SK-N-DZ (cell line): Measurements from ENCODE around the gene TMCC3. TPM values are rescaled to one million over a fixed set of nuclear protein-coding genes. Genes with fewer than 3 reads are reported as not detected.
"Not testable (repeated sequence)": the region's sequence is repeated elsewhere in the genome, so short reads cannot be mapped to it uniquely, and the experiment has no call there.

Experiments used
- DNase-seq: peaks from one replicate; pipeline ENCODE4 v3.0.0-alpha.2; 2015; ENCODE audit warnings: low spot score
- polyA plus RNA-seq, 2 experiments: library from polyadenylated mRNA; depleted of rRNA; stranded (reverse); fragments of >200 nt; gene quantifications; 2 replicates each; pipeline ENCODE4 v1.2.3, GENCODE V29; 2014

TMCC3 gene, protein sequence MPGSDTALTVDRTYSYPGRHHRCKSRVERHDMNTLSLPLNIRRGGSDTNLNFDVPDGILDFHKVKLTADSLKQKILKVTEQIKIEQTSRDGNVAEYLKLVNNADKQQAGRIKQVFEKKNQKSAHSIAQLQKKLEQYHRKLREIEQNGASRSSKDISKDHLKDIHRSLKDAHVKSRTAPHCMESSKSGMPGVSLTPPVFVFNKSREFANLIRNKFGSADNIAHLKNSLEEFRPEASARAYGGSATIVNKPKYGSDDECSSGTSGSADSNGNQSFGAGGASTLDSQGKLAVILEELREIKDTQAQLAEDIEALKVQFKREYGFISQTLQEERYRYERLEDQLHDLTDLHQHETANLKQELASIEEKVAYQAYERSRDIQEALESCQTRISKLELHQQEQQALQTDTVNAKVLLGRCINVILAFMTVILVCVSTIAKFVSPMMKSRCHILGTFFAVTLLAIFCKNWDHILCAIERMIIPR
- polyA plus RNA-seq (2014; cell fraction: cytosol; rRNA removed): 0.02 and 0.05 TPM in 2 replicates
- polyA plus RNA-seq (2014; cell fraction: nucleus; rRNA removed): not detected in 2 replicates

DNA sequence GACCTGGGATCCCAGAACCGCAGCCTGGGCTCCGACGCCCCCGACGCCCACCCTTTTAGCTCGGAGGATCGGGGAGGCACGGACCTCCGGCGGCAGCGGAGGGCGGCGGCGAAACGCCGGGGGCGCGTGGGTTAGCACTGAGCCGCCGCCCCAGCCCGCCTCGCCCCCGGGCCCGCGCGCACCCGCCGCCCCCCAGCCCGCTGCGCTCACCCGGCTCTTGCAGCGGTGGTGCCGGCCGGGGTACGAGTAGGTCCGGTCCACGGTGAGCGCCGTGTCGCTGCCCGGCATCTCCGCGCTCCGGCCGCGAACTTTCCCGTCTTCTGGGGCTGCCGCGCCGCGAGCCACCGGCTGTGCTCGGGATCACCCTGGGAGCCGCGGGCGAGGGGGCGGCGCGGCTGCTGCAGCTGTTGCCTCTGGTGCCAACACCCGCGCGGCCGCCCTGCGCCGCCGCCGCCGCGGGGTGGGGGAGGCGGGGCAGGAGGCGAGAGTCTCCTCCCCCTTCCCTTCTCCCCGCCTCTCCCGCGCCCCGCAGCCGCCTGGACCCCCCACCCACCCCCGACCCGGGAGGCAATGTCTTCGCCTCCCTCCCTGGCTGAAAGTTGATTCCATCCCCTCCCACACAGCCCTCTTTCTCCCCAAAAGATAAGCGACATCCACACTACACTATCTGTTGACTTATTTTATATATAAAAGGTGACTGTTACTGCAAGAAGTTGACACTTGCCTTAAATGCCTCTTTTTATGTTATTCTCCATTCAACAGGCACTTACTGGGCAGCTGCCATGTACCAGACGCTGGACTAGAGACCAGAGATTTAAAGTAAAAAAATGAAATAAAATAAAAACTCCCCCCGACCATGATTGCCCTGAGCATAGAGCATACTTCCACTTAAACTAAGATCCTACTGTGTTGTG, at the start of gene TMCC3:
TMCC3 (minus strand) TSS at position 415 of the 914 bp plus-strand sequence; CDS start at position 288, 127 bp downstream.
- no peak for DNase-seq

DNA sequence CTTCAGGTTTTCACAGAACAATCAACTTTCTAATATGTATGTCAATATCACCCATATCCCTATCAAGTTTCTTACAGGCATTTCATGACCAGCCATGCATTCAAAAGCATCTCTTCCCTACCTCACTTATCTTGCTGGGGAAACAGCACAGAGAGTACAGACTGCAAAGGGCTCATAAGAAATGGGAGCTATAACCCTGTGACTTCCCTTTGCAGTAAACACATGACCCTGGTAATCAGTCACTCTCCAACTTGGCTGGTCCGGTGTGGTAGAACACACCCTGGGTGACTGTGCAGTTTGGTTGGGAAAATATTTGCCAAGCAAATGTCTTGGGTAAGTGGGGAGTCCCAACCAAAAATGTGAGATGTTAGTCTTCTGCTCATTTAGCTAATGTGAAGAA, 49.4 kb upstream of the TMCC3 start:
- DNase-seq: no peak

DNA sequence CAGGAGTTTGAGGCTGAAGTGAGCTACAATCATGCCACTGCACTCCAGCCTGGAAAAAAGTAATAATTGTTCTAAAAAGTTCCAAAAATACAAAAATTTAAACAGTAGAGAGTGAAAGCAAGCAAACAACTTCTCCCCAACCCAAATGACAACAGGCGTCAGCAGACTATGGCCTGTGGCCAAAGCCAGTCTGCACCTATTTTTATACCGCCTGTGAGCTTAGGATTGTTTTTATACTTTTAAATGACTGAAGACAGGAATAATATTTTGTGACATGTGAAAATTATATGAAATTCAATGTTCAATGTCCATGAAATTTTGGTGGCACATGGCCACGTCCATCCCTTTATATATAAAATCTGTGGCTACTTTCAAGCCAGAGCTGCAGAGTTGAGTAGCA, 48.2 kb upstream of the TMCC3 start:
- DNase-seq: no peak

DNA sequence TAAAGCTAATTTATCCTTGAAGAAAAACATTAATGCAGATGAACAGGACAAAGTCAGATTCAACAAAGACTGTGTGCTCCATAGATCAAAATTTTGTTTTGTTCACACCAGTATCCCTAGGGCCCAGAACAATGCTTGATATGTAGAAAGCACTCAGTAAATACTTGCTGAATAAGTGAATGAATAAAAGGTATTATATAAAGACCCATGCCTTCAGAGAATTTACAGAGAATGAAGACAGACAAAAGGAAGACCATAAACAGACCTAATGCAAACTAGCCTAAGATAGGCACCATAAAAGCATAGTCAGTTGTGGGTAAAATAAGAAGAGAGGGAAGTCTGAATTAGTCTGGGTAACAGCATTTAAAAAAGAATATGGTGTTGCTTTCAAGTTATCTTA, 47.3 kb upstream of the TMCC3 start:
- no peak for DNase-seq

DNA sequence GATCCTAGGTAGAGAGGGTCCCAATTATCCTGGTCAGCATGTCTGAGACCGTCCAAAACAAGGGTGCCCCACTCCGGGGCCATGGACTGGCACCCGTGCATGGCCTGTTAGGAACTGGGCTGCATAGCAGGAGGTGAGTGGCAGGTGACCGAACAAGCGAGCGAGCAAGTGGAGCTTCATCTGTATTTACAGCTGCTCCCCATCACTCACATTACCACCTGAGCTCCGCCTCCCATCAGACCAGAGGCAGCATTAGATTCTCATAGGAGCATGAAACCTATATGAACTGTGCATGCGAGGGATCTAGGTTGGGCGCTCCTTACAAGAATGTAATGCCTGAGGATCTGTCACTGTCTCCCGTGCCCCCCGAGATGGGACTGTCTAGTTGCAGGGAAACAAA, 44.4 kb upstream of the TMCC3 start:
- no peak for DNase-seq

DNA sequence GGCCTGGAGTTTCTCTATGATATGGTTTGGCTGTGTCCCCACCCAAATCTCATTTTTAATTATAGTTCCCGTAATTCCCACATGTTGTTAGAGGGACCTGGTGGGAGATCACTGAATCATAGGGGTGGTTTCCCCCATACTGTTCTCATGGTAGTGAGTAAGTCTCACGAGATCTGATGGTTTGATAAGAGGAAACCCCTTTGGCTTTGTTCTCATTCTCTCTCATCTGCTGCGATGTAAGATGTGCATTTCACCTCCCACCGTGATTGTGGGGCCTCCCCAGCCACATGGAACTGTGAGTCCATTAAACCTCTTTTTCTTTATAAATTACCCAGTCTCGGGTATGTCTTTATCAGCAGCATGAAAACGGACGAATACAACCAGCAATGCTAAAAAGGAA, 42.5 kb upstream of the TMCC3 start:
- not testable (repeated sequence) for DNase-seq

DNA sequence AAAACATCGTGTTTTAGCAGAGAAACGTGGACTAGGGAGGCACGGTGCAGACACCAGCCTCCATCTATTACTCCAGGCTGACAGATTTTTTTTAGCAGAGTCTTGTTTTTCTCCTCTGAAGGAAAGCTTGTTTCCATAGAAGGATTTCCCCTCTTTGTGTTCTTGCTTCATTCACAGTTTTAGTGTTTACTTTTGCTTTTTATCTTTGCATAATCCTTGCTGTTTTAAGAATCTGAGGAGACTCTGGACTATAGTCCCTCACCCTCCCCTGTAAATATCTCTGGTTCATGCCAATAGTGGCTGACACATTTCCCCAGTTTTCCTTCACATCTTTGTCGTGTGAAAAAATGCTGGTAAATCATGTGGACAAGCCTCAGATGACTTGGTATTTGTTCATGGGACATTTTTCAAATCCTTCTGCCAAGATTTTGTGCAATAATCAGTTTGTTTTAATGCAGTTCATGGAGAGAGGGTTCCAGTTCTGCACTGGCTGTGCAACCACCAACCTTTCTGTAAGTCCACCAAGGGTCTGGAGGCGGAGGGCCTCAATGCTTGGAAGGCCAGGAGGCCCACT, 39.9 kb upstream of the TMCC3 start:
- DNase-seq: no peak

DNA sequence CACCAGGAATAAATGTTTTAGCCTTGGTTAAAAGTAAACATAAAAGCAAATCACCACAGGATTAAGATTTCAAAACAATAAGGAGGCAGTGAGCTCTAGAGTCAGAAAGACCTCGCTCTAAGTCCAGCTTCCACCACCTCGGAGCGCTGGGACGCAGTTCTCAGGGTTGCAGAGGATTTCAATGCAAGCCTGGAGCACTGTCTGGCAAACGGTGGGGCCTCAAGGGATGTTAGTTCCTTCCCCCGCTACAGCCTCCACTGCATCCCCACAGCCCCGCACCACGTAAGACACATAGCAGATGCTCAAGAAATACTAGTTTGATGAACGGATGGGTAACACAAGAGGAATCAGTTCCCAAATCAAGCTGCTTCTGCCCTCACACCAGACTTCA, 39.3 kb upstream of the TMCC3 start:
- no peak for DNase-seq

DNA sequence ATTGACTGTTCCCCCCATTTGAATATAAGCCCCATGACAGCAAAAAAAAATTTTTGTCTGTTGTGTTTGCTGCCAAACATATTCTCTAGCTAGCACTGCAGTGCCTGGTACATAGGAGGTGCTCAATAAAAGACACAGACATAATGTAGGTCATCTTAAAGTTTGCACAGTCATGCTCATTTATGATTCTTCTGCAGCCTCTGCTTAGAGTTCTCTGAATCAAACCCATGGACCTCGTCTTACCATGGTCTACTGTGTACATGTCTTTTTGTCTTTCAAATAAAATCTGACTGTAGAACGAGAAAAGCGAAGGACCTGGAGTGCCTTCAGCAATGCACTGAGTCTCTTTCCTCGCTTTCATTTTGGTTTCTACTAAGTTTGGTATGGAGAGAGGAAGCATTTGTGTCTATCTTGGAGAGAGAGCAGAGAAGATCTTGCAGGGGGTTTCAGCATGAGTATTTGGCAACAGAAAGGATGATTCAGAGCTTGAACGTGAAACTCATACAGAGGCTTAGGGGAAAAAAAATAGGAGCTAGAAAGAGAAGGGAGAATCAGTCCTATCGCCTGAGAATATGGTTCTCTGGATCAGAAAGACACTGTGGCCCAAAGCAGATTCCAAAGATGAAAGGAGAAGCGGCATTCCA, 38.8 kb upstream of the TMCC3 start:
- no peak for DNase-seq

DNA sequence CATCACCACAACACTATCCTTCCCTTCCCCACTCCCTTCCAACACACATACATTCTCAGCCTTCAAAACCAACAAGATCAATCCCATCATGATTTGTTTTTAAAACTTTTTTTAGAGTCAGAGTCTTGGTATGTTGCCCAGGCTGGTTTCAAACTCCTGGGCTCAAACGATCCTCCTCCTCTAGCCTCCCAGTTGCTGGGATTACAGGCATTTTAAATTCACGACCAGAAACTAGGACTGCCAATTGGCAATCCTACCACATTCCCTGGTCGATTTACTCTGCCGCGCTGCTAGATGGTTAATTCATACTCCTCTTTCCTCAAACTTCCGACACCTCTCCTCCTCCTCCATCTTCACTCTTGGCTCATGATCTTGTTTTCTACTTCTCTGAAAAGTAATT, 37.5 kb upstream of the TMCC3 start:
- no peak for DNase-seq

DNA sequence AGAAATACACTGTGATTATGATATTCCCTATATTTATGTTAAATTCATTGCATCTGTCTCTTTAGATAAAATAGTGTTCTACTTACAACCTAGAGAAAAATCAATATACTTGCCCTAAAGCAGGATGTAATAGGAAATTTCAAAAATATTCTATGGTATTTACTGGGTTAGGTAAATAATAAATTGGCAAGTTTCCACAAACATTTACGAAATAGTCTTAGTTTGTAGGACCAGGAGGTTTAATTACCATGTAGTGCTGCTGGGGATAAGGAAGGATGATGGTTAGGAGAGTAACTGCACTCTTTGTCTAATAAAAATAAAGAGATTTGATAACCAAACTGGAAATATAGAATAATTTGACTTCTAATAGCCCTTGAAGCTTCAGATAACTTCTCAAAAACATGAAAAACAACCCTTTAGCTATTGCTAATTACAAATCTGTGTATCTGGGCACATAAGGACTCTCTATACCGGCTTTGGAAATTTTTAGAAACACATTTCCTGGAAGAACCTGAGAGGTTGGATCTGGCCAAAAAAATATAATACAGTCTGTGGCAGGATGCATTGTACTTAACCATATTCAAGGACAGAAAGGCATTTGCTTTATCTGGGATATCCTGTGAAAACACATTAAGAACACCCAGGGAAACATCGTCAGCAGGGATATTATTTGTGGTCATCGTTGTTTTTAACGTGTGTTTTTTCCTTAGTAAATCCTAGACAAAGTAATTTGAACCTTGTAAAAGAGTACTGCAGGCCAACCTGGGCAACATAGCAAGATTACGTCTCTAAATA, 36.7 kb upstream of the TMCC3 start:
- DNase-seq: no peak

DNA sequence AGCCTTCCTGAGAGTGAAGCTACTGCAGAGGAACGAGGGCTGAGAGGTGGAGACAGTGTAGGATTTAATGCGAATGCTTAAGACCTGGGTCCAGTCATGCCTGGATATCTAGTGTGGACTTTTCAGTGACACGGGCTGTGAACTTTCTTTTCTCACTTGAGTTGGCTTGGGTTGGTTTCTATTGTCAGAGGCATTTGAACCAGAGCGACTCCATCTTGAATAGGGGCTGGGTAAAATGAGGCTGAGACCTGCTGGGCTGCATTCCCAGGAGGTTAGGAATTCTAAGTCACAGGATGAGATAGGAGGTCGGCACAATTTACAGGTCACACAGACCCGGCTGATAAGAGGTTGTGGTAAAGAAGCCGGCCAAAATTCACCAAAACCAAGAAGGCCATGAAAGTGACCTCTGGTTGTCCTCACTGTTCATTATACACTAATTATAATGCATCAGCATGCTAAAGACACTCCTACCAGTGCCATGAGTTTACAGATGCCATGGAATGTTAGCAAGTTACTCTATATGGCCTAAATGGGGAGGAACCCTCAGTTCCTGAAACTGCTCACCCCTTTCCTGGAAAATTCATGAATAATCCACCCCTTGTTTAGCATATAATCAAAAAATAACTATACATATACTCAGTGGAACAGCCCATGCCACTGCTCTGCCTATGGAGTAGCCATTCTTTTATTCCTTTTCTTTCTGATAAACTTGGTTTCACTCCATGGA, 34.2 kb upstream of the TMCC3 start:
- no peak for DNase-seq

DNA sequence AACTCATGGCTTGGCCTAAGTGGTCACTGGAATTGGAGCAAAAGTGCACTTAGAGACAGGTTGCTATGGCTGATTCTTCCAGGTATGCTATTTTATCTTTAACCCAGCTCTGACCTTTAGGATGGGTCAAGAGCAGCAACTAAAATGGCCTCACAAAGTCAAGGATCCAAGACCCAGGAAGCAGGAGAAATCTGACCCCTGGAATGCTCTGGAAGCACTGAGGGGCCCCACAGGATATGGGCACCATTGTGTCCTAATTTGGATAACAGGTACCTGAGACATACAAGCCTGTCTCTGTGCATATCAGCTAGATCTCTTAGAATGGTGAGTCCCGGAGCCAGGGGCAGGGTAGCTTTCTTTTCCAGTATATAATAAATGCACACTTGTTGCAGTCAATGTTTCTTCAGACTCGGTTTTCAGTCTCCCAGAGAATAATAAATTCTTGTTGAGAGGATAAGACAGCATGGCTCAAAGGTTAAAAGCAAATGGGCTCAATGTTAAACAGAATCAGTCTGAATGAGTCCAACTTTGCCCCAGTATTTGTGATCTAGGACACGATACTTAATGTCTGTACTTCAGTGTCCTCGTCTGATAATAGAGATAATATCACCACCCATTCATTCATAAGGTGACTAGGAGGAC, 29.3 kb upstream of the TMCC3 start:
- DNase-seq: no peak

DNA sequence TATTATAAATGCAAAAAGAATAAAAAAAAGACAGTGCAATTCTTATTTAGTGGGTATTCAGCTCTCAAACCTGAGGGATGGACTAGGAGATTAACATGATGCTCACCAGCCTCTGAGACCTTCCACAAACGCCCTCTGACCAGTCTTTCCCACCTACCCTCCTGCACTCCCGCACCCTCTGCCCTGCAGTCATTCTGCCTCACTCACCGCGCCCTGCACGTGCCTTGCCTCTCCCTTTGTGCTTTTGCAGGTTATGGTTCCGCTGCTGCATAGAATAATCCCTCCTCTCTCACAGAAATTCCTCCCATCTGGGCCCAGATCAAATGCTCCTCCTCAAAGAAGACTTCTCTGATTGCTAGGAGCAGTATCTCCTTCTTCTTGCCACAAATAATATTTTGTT, 28.5 kb upstream of the TMCC3 start:
- no peak for DNase-seq

DNA sequence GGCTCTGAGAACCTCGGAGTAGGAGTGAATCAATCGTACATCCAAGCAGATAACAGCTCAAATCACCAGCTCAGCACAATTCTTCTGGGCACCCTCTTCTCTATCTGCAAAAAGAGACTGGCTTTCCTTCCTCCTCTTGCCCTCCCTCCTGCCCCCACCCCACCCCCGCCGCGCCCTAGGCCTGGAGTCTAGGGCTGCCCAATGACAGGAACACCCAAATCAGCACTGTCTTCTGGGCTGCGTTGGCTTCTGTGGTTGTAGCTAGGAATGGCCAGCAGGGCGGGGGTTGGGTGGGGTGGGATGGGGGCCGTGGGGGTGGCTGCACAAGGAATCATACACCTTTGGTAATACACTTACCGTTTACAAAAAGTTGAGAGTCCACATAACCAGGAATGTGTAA, 28.0 kb upstream of the TMCC3 start:
- no peak for DNase-seq

DNA sequence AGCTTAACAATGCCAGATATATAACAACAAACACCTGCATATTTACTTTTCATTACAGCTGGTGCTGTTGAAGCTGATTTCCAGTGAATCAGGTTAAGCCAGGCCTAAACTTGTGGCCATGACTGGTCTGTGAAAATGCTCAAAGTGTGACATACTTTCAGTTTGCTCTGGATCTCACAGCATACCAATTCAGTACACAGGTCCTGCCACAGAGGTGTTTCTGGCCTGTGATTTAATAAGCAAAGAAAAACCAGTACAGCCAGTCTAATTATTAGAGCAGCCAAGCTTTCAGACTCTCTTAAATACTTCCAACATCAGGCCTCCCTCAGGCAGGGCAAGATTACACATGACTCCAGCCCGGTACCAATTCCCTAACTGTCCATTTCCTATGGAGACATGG, 27.4 kb upstream of the TMCC3 start:
- no peak for DNase-seq

DNA sequence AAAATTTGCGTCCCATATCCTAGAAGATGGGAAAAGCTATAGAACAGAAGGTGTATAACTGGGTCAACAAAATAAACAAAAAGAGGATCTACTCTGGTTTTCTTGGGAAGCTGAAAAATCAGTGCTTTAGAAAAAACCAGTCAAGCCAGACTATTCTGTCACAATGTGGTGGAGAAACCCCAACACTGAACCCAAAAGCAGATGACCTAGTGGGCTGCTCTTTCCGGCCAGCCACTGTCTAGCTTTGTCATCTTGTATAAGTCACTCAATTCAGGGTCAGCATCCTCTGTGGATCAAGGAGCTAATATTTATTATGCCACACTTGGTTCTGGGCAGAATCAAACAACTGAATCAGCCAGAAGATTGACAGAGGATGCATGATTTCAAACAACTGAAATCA, 26.6 kb upstream of the TMCC3 start:
- DNase-seq: no peak

DNA sequence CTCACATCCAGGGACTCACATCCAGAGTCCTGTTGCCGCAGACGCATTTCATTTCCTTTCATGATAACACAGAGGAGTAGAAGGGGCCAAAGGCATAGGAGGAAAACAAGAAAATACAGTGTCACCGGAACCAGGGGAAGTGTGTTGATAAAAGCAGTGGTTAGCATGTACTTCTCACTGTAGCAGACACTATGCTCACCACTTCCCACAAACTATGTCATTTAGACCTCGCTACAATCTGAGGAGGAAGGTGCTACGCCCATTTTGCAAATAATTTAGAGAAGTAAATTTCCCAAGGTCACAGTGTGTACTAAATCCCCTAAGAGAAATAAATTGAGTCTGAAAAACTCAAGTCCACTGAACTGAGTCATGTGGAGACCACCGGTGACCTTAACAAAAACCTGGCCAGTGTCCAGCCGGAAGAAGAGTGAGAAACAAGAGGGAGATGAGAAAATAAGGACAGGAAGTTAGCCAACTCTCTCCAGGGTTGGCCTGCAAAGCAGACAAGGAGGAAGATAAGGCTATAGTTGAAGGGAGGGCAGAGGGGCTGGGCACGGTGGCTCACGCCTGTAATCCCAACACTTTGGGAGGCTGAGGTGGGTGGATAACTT, 25.8 kb upstream of the TMCC3 start:
- DNase-seq: no peak

DNA sequence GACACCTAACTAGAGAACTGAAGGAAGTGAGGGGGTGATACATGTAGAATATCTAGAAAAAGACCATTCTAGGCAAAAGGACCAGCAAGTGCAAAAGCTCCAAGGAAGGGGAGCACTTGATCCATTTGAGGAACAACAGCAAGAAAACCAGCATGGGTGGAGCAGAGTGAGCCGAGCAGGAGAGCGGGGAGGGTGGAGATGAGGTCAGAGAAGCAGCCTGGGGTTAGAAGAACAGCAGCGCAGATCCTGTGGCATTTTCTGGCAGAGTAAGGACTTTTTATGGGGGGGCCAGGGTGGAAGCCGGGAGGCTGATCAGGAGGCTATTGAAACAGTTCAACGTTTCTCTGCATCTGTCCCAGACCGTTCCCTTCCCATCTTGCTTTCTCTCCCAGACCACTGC, 24.5 kb upstream of the TMCC3 start:
- no peak for DNase-seq
